SU-DHL-6 (cell line): ENCODE results near the gene TNFSF11.

Experiments
- H2AFZ ChIP-seq: fragments of 200-600 bp; sonication (generic); 2 replicates; pipeline ENCODE4 v1.6.1; 2014; ENCODE audit warnings: low read depth, mild to moderate bottlenecking, moderate library complexity, mixed read lengths, antibody characterized with exemption, low read length; ENCODE audit not compliant: severe bottlenecking
- H3F3A ChIP-seq: fragments of 200-600 bp; shearing (Covaris generic); 2 replicates; pipeline ENCODE4 v1.6.0; 2016; ENCODE audit warnings: antibody characterized with exemption, mild to moderate bottlenecking; ENCODE audit not compliant: insufficient read depth
- H3K27ac ChIP-seq: fragments of 200-600 bp; sonication (generic); 2 replicates; pipeline ENCODE4 v1.5.1; 2016; ENCODE audit warnings: low read depth, mild to moderate bottlenecking, low read length, moderate library complexity, mixed read lengths
- H3K27me3 ChIP-seq: fragments of 200-600 bp; sonication (generic), shearing (Covaris generic); 2 replicates; pipeline ENCODE4 v1.6.0; 2014; ENCODE audit warnings: mild to moderate bottlenecking, low read length
- H3K36me3 ChIP-seq: fragments of 200-600 bp; sonication (generic); 2 replicates; pipeline ENCODE4 v1.6.1; 2014; ENCODE audit warnings: mild to moderate bottlenecking, low read length, mixed read lengths
- H3K4me2 ChIP-seq: fragments of 300-600, 200-600 bp; shearing (Covaris generic), sonication (generic); 2 replicates; pipeline ENCODE4 v1.6.0; 2014; ENCODE audit warnings: low read length, low read depth, mild to moderate bottlenecking; ENCODE audit not compliant: poor library complexity, severe bottlenecking
- H3K4me3 ChIP-seq: fragments of 200-600 bp; sonication (generic); 2 replicates; pipeline ENCODE4 v1.5.1; 2014; ENCODE audit warnings: antibody characterized with exemption, low read length, mild to moderate bottlenecking, mixed read lengths; ENCODE audit not compliant: insufficient read depth, poor library complexity, severe bottlenecking
- H3K79me2 ChIP-seq: fragments of 200-600 bp; sonication (generic); 2 replicates; pipeline ENCODE4 v1.6.1; 2014; ENCODE audit warnings: mild to moderate bottlenecking, low read length, moderate library complexity; ENCODE audit not compliant: insufficient read depth
- H3K9ac ChIP-seq: fragments of 200-600 bp; sonication (generic); 2 replicates; pipeline ENCODE4 v1.7.0; 2014; ENCODE audit warnings: mild to moderate bottlenecking, low read length
- H3K9me2 ChIP-seq: fragments of 200-600 bp; sonication (generic); replicated peaks from 2 replicates; pipeline ENCODE4 v1.6.1; 2014; ENCODE audit warnings: low read length; ENCODE audit not compliant: insufficient read depth
- H3K9me3 ChIP-seq: fragments of 200-600 bp; sonication (generic); 2 replicates; pipeline ENCODE4 v1.6.1; 2014; ENCODE audit warnings: low read length, mixed read lengths; ENCODE audit not compliant: insufficient read depth
- H4K20me1 ChIP-seq: fragments of 200-600 bp; sonication (generic); 2 replicates; pipeline ENCODE4 v1.6.1; 2014; ENCODE audit warnings: low read depth, mild to moderate bottlenecking, antibody characterized with exemption, low read length, moderate library complexity, mixed read lengths
- EZH2phosphoT487 ChIP-seq: fragments of 200-600 bp; sonication (generic), shearing (Covaris generic); conservative IDR thresholded peaks from 2 replicates; pipeline ENCODE4 v1.6.1; 2018; ENCODE audit warnings: mild to moderate bottlenecking, antibody characterized with exemption, low read length, moderate library complexity, mixed read lengths
- TF ChIP-seq, protein P1 (sequence below): fragments of 200-600 bp; sonication (generic); IDR thresholded peaks from one replicate; pipeline ENCODE4 v1.5.1; 2017; ENCODE audit warnings: antibody characterized with exemption, mild to moderate bottlenecking, low read length, moderate library complexity; ENCODE audit not compliant: insufficient read depth, poor library complexity, severe bottlenecking

The TNFSF11 gene

DNA sequence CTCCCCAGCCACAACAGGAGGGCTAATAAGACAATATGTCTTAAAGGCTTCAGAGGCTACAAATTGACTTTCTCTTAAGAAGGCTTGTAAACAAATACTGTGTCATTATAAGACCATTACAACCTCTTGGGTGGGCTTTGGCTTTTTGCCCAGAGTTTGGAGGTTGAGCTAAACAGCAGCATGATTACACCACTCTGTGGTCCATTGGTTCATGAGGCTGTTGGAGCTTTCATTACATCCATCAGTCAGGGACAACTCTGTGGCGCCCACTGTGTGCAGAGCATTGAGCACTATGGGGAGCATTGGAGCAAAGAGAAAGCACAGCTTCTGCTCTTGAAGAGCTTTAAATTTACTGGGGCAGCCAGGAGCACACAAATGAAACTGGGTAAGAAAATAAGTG, 75.9 kb downstream of the TNFSF11 start:
- H3F3A ChIP-seq: no peaks in the 10 kb centered on the region
- H3K79me2 ChIP-seq: no peaks in the 10 kb centered on the region
- no peaks in the 10 kb centered on the region for H3K36me3 ChIP-seq
- no peaks in the 10 kb centered on the region for H3K9me2 ChIP-seq
- TF ChIP-seq EZH2phosphoT487: no peak
- TF ChIP-seq, protein P1, sequence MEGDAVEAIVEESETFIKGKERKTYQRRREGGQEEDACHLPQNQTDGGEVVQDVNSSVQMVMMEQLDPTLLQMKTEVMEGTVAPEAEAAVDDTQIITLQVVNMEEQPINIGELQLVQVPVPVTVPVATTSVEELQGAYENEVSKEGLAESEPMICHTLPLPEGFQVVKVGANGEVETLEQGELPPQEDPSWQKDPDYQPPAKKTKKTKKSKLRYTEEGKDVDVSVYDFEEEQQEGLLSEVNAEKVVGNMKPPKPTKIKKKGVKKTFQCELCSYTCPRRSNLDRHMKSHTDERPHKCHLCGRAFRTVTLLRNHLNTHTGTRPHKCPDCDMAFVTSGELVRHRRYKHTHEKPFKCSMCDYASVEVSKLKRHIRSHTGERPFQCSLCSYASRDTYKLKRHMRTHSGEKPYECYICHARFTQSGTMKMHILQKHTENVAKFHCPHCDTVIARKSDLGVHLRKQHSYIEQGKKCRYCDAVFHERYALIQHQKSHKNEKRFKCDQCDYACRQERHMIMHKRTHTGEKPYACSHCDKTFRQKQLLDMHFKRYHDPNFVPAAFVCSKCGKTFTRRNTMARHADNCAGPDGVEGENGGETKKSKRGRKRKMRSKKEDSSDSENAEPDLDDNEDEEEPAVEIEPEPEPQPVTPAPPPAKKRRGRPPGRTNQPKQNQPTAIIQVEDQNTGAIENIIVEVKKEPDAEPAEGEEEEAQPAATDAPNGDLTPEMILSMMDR: no peak
- no peak overlapping the region for H3K9ac ChIP-seq
- H4K20me1 ChIP-seq: no peaks in the 10 kb centered on the region
- peaks cover 5% of the 10 kb centered on the region; the same call in 1 of the 2 replicates for H3K9me3 ChIP-seq
- H3K27ac ChIP-seq: no peak overlapping the region
- no peak overlapping the region for H2AFZ ChIP-seq
- H3K27me3 ChIP-seq: no peaks in the 10 kb centered on the region
- no peak overlapping the region for H3K4me2 ChIP-seq
- no peak overlapping the region for H3K4me3 ChIP-seq

DNA sequence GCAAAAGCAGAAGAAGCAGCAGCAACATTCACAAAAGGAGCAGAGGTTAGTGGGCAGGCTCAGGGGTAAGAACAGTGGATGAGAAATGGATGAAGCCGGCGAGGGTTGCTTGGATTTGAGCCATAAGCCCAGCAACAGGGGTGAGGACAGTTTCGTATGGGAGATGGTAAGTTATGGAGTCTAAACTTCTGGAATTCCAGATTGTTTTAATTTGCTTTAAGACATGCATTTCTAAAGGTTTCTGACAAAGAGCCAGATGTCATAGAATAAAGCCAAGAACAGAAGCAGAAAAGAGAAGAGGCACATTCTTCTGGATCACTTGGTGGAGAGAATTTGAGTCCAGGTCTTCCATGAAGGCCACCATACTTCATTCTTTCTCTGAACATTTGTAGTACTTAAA, 76.6 kb downstream of the TNFSF11 start:
- no peaks in the 10 kb centered on the region for H3K36me3 ChIP-seq
- H3F3A ChIP-seq: no peaks in the 10 kb centered on the region
- TF ChIP-seq EZH2phosphoT487: no peak
- TF ChIP-seq, protein P1: no peak
- no peak overlapping the region for H3K9ac ChIP-seq
- no peaks in the 10 kb centered on the region for H3K9me2 ChIP-seq
- H3K79me2 ChIP-seq: no peaks in the 10 kb centered on the region
- H3K4me2 ChIP-seq: no peak overlapping the region
- no peak overlapping the region for H3K27ac ChIP-seq
- H3K9me3 ChIP-seq: no peaks in the 10 kb centered on the region
- no peak overlapping the region for H3K4me3 ChIP-seq
- H2AFZ ChIP-seq: no peak overlapping the region
- H4K20me1 ChIP-seq: no peaks in the 10 kb centered on the region
- no peaks in the 10 kb centered on the region for H3K27me3 ChIP-seq

DNA sequence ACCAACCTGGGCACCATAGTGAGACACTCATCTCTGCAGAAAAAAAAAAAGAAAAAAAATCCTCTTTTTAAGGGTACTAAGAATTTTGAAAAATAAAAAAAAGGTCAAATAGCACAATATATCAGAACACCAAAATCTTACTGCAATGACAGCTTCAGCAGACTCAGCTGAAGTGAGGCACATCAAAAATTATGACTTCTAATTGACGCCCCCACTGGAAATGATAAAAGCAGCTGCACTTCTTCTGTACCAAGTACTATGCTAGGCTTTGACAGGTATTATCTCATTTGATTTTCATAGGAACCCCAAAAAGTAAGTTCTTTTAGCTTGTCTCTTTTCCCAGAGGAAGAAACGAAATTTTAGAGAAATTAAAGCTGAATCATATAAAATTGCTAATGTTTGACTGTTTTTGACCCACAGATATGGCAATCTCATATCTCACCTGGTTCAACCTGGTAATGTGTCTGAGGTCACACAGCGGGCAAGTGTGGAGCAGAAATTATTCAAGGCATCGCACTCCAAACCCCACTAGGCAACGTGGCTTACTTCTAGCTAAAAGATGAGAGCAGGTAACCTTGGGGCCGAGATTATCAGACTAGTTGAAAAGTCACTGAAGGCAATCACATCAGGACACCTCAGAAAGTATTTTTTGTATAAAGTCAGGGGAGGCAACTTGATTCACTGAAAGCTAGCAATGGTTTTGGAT, 78.1 kb downstream of the TNFSF11 start:
- no peaks in the 10 kb centered on the region for H3K9me3 ChIP-seq
- H3F3A ChIP-seq: no peaks in the 10 kb centered on the region
- no peaks in the 10 kb centered on the region for H4K20me1 ChIP-seq
- no peak overlapping the region for H3K9ac ChIP-seq
- H3K79me2 ChIP-seq: no peaks in the 10 kb centered on the region
- TF ChIP-seq EZH2phosphoT487: no peak
- TF ChIP-seq, protein P1: no peak
- no peaks in the 10 kb centered on the region for H3K36me3 ChIP-seq
- H2AFZ ChIP-seq: no peak overlapping the region
- no peak overlapping the region for H3K27ac ChIP-seq
- H3K9me2 ChIP-seq: no peaks in the 10 kb centered on the region
- H3K27me3 ChIP-seq: no peaks in the 10 kb centered on the region
- no peak overlapping the region for H3K4me3 ChIP-seq
- H3K4me2 ChIP-seq: no peak overlapping the region
